NCI-H2171 treated with DMSO at 0.1 percent for 48 hours (cell line): ENCODE measurements around the gene GOSR2.
"Not testable (repeated sequence)": the region's sequence is repeated elsewhere in the genome, so short reads cannot be mapped to it uniquely, and the experiment has no call there.

Experiments used
- DNase-seq: peaks from one replicate; lab custom pipeline; 2025; lab: John Stamatoyannopoulos, UW

Gene GOSR2

GRCh38 chr17:46930051-46930450 lies 7.1 kb downstream of the GOSR2 start:
- DNase-seq: no peak

GRCh38 chr17:46931596-46931995 lies 8.6 kb downstream of the GOSR2 start:
- no peak for DNase-seq

- DNase-seq: no peak
Measured at GRCh38 chr17:46935658-46936266, 12.8 kb downstream of the GOSR2 start.

- peak; percentile 78 for DNase-seq
Measured at GRCh38 chr17:46940692-46941404, 17.9 kb downstream of the GOSR2 start.

- peak; percentile 65 for DNase-seq
Measured at GRCh38 chr17:46942441-46943217, 19.7 kb downstream of the GOSR2 start.

GRCh38 chr17:46943218-46943500 lies 20.2 kb downstream of the GOSR2 start:
- no peak for DNase-seq

GRCh38 chr17:46943501-46944393 lies 20.8 kb downstream of the GOSR2 start:
- DNase-seq: no peak

GRCh38 chr17:46944931-46945330 lies 22.0 kb downstream of the GOSR2 start:
- DNase-seq: no peak

GRCh38 chr17:46947216-46947615 lies 24.3 kb downstream of the GOSR2 start:
- DNase-seq: no peak

GRCh38 chr17:46948544-46948943 lies 25.6 kb downstream of the GOSR2 start:
- DNase-seq: no peak

- DNase-seq: peak; percentile 37
Measured at GRCh38 chr17:46949291-46950174, 26.6 kb downstream of the GOSR2 start.

- DNase-seq: no peak
Measured at GRCh38 chr17:46950342-46950996, 27.5 kb downstream of the GOSR2 start.

- peak; percentile 64 for DNase-seq
Measured at GRCh38 chr17:46950997-46951621, 28.1 kb downstream of the GOSR2 start.

- no peak for DNase-seq
Measured at GRCh38 chr17:46951706-46952105, 28.7 kb downstream of the GOSR2 start.

GRCh38 chr17:46952115-46952514 lies 29.2 kb downstream of the GOSR2 start:
- DNase-seq: no peak

GRCh38 chr17:46953191-46953590 lies 30.2 kb downstream of the GOSR2 start:
- not testable (repeated sequence) for DNase-seq

- no peak for DNase-seq
Measured at GRCh38 chr17:46958041-46958591, 35.2 kb downstream of the GOSR2 start.

GRCh38 chr17:46960152-46960551 lies 37.2 kb downstream of the GOSR2 start:
- no peak for DNase-seq

GRCh38 chr17:46962374-46962790 lies 39.4 kb downstream of the GOSR2 start:
- no peak for DNase-seq

- DNase-seq: no peak
Measured at GRCh38 chr17:46963571-46963970, 40.6 kb downstream of the GOSR2 start.
